ENCODE data around the gene ADIPOQ. TPM values are rescaled to one million over a fixed set of nuclear protein-coding genes. Genes with fewer than 3 reads are reported as not detected.

The ADIPOQ gene
- total and polyA plus RNA-seq, 2 donors (not counting 1 experiment from before 2014, with no cell fraction given) = not detected

- ChIA-PET POLR2A (no interaction called here), CTCF (interaction anchor here (0.9 kb wide), 2 partner anchors 9 to 256 kb away, joined by 3 read pairs; partner anchors contain the start of gene AHSG)
- no peak overlapping the region for H3K27ac ChIP-seq (ENCODE audit: low read length in 2 of 2)
- no peaks in the 10 kb centered on the region for H3K9me3 Mint-ChIP-seq (ENCODE audit: insufficient read depth)
- H2AFZ ChIP-seq (ENCODE audit: insufficient read depth, low read depth, low read length, poor library complexity, severe bottlenecking) = no peak overlapping the region
- H3K27me3 ChIP-seq (replicated peaks in 1 of 4; ENCODE audit: control extremely low read depth in 1 of 4, control insufficient read depth in 3 of 4, insufficient read depth in 4 of 4, low read length in 3 of 4) = no peaks in the 10 kb centered on the region
- WGBS (ENCODE audit: insufficient coverage) = no CpG with 5 or more reads among the region's 2 CpGs
- H3K9ac ChIP-seq (ENCODE audit: low read length) = no peak overlapping the region
- no peak overlapping the region for H3K27ac Mint-ChIP-seq
- no peaks in the 10 kb centered on the region for H4K20me1 ChIP-seq (ENCODE audit: control insufficient read depth, insufficient read depth, low read length, poor library complexity, severe bottlenecking)
- H3K36me3 ChIP-seq (replicated peaks in 1 of 2; ENCODE audit: control extremely low read depth in 1 of 2, control insufficient read depth in 1 of 2, extremely low read depth in 1 of 2, insufficient read depth in 2 of 2, low read length in 1 of 2) = no peaks in the 10 kb centered on the region
- no peaks in the 10 kb centered on the region for H3K79me2 ChIP-seq (ENCODE audit: control insufficient read depth, insufficient read depth, low read length)
- H3K4me3 ChIP-seq (ENCODE audit: control extremely low read depth in 1 of 5, extremely low read depth in 1 of 5, insufficient read depth in 1 of 5, low read depth in 2 of 5, low read length in 4 of 5) = no peak overlapping the region
- H3K4me1 ChIP-seq (ENCODE audit: control insufficient read depth in 2 of 2, insufficient read depth in 2 of 2, low read length in 2 of 2) = peaks cover 8 to 9% of the 10 kb centered on the region in 2 donors
- H3K9me3 ChIP-seq (ENCODE audit: control extremely low read depth in 1 of 3, control insufficient read depth in 2 of 3, insufficient read depth in 1 of 3, low read length in 2 of 3) = no peaks in the 10 kb centered on the region
- TF ChIP-seq EZH2 (IDR thresholded peaks at IDR 0.05; ENCODE audit: borderline replicate concordance, insufficient read depth, low read depth, low read length, poor library complexity, severe bottlenecking) = no peak
- peaks cover 9% of the 10 kb centered on the region for H3K4me1 Mint-ChIP-seq
- H3K4me3 Mint-ChIP-seq = no peak overlapping the region
- no peak overlapping the region for H3K4me2 ChIP-seq (replicated peaks; ENCODE audit: low read depth, low read length, poor library complexity, severe bottlenecking)
- DNase-seq (no peak), ATAC-seq (ENCODE audit: low read depth) (no peak)
- H3K27me3 Mint-ChIP-seq = no peaks in the 10 kb centered on the region
- intact Hi-C loops (cut with micrococcal nuclease) = no loop called here
Observed at GRCh38 chr3:186869253-186870100, 27.0 kb downstream of the ADIPOQ start.

- ChIA-PET POLR2A (no interaction called here), CTCF (no interaction called here)
- Histone ChIP-seq H2AFZ (ENCODE audit: insufficient read depth, low read depth, low read length, poor library complexity, severe bottlenecking) (no peak overlapping the region), H3K4me2 (replicated peaks; ENCODE audit: low read depth, low read length, poor library complexity, severe bottlenecking) (no peak overlapping the region), H3K9ac (ENCODE audit: low read length) (no peak overlapping the region), H3K36me3 (replicated peaks in 1 of 2; ENCODE audit: control extremely low read depth in 1 of 2, control insufficient read depth in 1 of 2, extremely low read depth in 1 of 2, insufficient read depth in 2 of 2, low read length in 1 of 2) (no peaks in the 10 kb centered on the region), H3K4me1 (ENCODE audit: control insufficient read depth in 2 of 2, insufficient read depth in 2 of 2, low read length in 2 of 2) (peaks cover 8 to 9% of the 10 kb centered on the region in 2 donors), H3K79me2 (ENCODE audit: control insufficient read depth, insufficient read depth, low read length) (no peaks in the 10 kb centered on the region), H3K27ac (ENCODE audit: low read length in 2 of 2) (no peak overlapping the region), H3K4me3 (ENCODE audit: control extremely low read depth in 1 of 5, extremely low read depth in 1 of 5, insufficient read depth in 1 of 5, low read depth in 2 of 5, low read length in 4 of 5) (no peak overlapping the region), H3K27me3 (replicated peaks in 1 of 4; ENCODE audit: control extremely low read depth in 1 of 4, control insufficient read depth in 3 of 4, insufficient read depth in 4 of 4, low read length in 3 of 4) (no peaks in the 10 kb centered on the region), H3K9me3 (ENCODE audit: control extremely low read depth in 1 of 3, control insufficient read depth in 2 of 3, insufficient read depth in 1 of 3, low read length in 2 of 3) (no peaks in the 10 kb centered on the region), H4K20me1 (ENCODE audit: control insufficient read depth, insufficient read depth, low read length, poor library complexity, severe bottlenecking) (no peaks in the 10 kb centered on the region)
- 80% methylated on average over 2 of the region's 5 CpGs for WGBS (ENCODE audit: insufficient coverage)
- no peaks in the 10 kb centered on the region for H3K9me3 Mint-ChIP-seq (ENCODE audit: insufficient read depth)
- H3K4me3 Mint-ChIP-seq = no peak overlapping the region
- H3K27ac Mint-ChIP-seq = no peak overlapping the region
- TF ChIP-seq EZH2 (IDR thresholded peaks at IDR 0.05; ENCODE audit: borderline replicate concordance, insufficient read depth, low read depth, low read length, poor library complexity, severe bottlenecking) (no peak), CTCF (IDR thresholded peaks at IDR 0.05) (no peak)
- peaks cover 9% of the 10 kb centered on the region for H3K4me1 Mint-ChIP-seq
- no peak for DNase-seq
- ATAC-seq (ENCODE audit: low read depth) = no peak
- H3K27me3 Mint-ChIP-seq = no peaks in the 10 kb centered on the region
- intact Hi-C loops (cut with micrococcal nuclease) = no loop called here
Observed at GRCh38 chr3:186870421-186871201, 28.1 kb downstream of the ADIPOQ start.

Measured in B cell (primary cell).